Pons (tissue), 1 donor: ENCODE measurements around the gene KRT74.
A peak's percentile ranks its signal among the peaks of the same experiment; 100 is the strongest.

ENCODE experiments used
- DNase-seq: peaks from one replicate; pipeline ENCODE4 v3.0.0-alpha.2; 2016; ENCODE audit warnings: low spot score

KRT74 gene

DNA sequence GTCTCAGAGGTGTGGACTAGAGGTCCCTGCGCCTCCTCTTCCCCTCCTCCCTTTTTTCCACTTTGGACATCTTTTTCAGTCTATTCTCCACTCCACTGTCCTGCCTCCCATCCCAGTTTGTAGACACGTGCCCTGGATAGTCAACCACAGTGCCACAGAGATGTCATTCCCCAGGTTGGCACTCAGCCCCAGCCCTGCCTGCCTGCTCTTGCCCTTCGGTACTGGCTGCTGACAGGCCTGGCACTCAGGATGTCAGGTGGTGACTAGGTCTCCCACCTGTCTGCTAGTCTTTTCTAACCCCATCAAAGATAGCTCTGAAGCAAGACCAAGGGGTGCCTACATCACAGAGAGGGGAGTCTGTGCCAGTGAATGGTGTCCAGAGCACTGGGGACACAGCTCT lies 36.5 kb downstream of the KRT74 start:
- DNase-seq = no peak

DNA sequence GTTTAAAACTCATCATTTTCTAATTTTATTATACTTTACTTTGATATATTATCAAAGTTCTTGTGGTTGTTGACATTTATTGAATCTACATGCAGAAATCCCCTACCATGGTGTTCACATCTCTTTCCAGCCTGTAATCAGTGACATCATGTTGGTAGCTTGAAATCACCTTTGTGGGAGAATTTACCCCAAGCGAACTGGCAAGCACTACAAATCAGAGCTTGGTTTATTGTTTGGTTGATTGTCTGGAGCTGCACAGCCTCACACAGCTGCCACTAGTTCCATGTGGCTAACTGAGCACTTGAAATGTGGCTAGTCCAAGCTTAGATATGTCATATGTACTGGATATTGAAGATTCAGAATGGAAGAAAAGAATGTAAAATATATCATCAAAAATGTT lies 38.1 kb downstream of the KRT74 start:
- no peak for DNase-seq

DNA sequence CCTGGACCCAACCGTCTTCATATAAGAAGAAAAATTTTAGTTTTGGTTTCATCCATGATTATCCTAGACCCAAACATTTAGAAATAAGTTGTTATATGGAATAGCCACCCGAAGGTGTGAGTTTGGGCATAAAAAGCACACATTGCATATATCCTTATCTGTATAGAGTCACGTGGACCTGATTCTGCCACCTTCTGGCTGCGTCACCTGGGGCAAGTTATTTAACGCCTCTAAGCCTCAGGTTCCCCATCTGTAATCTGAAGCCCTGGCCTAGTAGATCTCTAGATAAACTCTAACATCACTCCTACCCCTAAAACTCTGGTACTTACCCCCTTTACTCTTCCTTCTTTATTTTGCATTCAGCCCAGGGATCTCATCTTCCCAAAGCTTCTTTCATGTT lies 39.2 kb downstream of the KRT74 start:
- no peak for DNase-seq

DNA sequence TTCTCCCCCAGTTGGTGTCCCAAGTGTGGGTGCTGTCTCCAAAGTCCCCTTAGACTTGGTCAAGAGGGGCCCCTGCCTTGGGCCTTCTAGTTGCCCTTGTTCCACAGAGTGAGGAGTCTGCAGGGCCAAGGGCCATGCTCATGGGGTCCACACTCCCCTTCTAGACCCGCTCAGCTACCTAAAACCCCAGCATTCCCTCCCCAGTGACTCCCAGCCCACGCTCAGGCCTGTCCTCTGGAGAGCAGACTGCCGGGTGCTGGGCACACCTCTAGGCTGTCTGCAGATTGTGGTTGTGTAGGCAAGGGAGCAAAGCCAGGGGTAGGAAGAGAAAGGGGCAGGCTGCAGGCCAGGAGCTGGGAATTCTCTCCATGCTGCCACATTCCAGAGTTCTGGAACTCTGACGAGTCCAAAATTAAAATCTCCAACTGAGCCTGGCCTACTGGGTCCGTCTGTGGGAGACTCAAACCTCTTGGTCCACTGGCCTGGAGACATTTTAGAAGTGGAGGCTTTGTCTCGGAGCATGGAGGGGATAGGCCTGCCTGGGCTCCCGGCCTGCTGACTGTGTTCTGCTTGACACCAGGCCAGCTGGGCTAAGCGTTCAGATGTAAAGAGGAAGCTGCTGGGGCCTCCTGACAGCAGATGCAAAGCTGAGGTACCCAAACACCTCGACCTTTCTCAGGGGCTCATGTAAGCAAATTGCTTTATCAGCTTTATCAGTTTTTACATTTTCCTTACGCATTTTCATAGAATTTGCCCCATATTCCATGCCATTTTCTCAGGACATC lies 39.8 kb downstream of the KRT74 start:
- DNase-seq = no peak

DNA sequence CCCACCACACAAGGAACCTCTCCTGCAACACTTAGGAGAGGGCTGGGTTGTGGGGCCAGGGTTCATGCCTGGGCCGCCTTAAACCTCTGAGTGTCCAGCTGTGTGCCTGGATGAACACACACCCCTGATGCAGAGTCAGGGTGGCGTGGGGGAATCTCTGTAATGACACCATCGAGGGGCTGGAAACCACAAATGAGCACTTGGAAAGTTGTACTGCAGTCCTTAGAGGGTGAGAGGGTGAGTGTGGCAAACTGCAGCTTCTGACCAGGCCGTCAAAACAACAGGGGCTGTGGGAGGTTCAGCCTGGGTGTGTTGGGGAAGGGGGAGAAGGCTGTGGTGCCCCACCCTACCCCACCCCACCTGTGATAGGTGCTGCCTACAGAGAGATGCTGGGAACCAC lies 41.0 kb downstream of the KRT74 start:
- no peak for DNase-seq

DNA sequence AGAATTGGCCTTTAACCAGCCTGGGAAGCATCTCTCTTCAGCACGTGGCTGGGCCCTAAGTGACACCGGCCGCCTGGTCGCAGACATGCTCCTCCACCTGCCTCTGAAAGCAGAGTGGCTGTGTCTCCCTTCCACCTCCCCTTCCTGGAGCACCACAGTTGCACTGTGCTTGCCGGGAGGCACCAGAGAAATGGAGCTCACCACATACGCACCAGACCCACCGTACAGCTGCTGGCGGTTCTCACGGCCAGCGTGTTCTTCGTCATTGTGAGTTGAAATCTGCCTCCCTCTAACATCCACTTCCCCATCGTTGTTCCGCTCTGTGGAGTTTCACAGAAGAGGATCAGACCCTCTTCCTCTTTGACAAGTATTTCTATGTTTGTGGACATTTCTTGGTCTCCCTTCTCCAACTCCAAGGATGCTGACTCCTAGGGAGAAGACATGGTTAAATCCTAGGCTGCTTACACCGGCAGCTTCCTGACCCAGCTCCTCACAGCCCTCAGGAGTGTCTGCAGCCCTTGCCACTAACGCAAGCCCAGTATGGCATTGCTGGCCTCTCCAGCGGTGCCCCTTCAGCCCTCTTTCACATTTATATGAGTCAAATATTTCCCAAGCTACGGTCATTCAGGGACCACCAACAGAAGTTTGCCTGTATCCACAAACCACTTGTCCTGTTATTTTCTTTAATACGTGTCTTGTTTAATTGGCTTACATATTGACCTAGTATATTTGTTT lies 41.9 kb downstream of the KRT74 start:
- DNase-seq = peak; percentile 59

DNA sequence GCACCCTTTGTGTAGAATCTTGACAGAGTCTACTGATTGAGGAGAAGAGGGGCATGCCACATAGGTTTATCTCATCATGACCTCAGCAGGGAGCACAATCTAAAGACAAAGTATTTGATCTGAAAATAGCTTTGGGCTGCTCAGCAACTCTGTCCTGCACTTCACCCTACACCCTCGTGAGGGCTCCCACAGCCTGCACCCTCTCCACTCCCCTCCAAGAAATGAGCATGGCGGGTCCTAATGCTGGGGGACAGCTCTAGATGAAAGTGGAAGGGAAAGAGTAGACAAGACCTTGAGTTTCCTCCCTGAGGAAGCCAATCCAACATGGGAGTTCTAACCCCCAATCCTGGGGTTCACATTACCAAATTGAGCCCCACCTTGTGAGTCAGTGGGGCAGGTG lies 42.7 kb downstream of the KRT74 start:
- no peak for DNase-seq

DNA sequence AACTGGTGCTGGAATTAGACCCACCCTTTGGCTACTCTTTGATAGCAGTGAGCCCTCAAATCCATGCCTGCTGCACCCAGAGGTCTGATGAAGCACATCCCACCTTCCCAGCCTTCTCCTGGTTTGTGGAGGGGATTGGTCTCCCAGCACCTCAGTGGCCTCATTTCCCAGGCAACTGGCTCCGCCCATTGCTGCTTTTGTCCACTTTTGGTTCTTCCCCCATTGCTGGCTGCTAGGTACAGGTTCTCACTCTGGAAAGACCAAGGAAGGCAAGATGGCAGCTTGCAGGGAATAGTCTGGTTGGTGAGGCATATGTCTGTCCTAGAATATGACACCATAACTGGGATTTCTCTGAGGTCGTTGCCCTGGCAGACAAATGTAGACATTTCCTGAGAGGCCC lies 43.3 kb downstream of the KRT74 start:
- DNase-seq = no peak

DNA sequence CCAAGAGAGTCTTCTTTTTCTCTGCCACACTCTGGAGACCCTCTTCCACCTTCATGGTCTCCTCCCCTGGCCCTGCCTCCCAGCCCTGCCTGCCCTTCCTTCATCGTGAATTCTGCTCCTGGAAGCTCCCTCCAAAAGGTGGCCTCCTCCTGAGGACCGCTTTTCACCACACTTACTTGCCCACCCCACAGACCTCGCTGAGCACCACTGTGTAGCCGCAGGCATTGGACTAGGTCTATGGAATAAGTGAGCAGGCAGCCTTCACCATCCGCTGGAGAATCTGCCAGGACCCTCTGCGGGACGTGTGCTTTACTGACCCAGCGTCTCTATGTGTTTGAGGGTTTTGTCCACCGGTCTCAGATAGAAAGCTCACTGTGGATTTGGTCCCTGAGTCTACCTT lies 43.8 kb downstream of the KRT74 start:
- DNase-seq = no peak

DNA sequence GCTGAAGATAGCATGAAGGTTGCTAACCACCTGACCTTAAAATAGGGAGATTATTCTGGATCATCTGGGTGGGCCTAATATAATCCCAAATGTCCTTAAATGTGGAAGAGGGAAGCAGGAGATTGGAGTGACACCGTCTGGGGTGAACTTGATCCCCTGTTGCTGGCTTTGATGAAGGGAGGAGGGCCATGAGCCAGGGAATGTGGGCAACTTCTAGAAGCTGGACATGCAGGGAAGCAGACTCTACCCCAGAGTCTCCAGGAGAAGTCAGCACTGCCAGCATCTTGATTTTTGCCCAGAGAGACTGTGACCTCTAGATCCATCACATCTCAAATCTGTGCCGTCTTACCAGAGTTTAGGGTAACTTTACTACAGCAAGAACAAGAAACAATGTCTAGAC lies 44.2 kb downstream of the KRT74 start:
- no peak for DNase-seq

DNA sequence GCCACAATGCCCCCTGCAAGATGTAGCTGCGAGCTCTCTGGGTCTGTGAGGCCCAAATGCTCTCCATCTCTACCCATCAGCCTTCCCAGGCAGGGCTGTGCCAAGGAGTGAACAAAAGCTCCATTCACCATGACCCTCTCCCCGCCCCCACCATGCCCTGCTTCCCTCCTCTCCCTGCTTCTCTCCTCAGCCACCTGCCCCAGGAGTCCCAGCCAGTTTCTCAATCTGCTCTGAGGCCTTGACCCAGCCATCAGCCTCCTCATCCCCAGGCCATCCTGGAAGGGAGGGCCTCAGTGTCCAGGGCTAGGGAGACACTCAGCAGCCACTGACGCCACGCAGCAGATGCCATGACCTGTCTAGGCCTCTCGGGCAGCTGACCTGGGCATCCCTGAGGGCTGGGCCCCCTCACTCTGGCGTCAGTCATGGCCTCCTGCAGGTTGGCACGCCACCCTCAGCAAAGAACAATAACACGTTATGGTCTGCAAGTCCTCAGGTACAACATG lies 45.0 kb downstream of the KRT74 start:
- DNase-seq = peak; percentile 85

DNA sequence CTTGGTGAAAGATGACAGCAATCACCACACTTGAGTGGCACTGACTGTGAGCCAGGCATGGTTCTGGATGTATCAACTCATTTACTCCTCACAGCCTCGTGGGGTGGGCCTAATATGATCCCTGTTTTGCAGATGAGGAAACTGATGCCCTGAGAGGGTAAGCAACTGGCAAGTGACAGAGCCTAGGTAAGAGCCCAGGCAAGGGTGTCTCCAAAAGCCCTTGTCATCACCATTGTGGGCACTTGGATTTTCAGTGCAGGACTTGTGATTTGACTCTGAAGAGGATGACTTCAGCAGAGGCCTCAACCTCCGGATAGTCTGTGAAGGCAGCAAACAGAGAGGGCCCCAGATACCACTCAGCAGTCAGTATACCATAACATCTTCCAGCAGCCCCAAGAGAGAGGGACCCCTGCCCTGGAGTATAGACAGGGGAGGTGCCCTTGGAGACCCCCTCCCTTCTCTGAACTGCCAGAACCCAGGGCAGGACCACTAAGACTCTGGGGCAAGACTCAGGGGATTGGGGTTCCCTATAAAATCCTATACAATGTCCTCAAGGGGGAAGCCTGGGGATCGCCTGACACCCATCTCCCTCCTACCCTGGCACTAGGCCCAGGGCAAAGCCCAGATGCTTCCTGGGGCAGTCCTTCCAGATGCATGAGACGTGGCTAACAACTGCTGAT lies 46.4 kb downstream of the KRT74 start:
- DNase-seq = no peak

DNA sequence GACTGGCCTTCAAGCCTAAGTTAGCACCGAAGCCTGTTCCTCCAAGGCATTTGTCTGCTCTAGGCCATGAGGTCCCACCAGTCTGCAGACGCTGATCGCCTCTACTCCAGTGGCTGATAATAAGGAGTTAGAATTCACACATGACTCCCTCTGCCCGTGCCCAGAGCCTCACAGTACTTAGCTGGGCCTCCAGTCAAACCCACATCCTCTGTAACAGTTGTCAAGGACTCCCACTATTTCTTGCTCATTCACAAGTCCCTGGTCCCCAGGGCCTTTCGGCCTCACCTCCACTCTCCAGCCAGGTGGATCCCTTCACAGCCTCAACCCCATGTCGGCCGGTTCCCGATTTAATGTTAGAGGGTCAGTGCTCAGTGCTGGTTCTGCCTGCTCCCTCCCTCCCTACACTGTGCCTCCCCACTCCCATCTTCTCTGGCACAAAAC lies 47.1 kb downstream of the KRT74 start:
- DNase-seq = no peak

DNA sequence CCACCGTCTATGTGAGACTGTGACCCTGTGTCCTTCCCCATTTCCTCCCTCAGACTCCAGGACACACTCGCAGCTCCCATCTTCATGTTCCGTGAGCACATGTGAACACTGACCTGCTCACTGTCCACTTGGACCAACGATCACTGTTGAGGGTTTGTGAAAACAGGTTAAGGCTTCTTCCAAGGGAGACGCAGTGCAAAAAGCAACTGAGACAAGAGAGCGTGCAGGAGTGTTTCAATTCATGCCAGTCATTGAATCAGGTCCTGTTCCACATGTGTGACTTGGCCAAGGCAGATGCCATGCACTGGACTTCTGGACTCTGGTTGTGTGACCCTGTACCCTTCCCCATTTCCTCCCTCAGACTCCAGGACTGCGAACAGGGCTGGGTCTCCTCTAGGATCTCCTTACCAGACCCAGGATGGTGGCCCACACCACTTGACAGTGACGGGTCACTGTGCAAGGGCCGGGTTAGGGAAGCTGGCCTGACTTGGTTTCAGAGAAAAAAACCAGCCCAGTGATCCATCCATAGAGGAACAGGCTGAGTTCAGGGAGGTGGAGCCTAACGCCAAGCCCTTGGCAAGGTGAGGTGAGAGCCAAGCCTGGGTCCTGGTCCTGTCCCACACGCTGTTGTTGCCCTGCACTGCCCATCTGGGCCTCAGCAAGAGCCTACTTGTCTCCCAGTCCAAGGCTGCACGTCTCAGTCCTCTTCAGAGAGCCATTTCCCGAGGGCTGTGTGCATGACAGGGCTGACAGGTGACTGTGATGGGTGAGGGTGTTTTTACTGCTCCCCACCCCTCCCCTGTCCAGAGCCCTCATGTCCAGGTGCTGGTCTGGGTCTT lies 47.8 kb downstream of the KRT74 start:
- DNase-seq = no peak

DNA sequence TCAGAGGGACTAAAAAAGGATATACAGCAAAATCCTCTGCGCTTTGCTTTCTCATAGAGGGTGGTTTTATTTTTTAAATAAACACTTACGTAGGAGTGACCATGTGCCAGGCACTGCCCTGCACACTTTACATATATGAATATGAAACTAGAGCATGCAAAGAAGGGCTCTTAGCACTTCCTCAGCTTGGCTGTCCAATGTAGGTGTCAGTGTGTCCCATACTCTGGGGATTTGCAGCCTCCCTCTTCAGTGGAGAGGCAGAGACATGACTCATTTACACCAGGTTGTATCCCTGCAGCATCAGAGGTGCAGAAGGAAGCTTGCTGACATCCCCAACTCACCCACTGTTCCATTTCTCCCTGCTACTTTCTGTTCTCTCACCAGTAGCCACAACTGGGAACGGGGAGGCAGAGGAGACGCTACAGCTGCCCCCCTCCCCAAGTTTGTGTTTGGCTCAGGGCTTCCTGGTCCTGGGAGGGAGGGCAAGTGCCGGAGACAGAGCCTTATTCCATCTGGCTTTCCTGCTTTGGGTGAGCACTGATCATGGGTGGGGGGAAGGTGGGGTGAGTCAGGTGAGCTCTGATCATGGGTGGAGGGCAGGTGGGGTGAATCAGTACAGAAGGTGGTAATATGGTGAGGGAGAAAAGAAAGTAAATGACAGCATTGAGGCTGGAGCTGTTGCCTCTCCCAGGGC lies 48.6 kb downstream of the KRT74 start:
- no peak for DNase-seq

DNA sequence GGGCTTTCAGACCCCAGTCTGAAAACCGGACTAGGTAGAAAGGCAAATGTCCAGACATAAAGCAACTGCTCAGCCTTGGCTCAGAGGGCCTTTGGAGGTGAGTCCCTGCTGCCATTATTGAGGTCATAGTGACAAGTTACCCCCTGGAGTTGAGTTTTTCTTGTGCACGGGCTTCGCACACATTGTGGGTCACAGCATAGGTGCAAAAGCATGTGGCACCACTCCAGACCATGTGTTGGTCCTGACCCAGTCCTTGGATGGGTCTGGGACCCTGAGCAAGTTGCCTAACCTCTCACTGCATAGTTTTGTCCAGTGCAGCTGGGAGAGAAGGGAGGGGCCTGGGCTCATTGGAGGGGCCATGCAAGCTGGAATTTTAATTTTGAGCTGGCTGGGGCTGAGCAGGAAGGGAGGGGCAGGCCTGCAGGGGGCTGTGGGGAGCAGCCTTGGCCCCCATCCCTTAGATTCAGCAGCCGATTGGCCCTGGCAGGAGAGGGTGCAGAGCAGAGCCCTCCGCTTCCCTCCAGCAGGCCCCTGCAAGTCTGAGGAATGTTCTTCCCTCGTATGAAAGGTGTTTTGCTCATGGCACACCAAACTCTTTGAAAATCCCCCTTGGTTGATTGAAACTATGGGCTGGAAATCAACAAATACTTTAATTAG lies 49.3 kb downstream of the KRT74 start:
- no peak for DNase-seq

DNA sequence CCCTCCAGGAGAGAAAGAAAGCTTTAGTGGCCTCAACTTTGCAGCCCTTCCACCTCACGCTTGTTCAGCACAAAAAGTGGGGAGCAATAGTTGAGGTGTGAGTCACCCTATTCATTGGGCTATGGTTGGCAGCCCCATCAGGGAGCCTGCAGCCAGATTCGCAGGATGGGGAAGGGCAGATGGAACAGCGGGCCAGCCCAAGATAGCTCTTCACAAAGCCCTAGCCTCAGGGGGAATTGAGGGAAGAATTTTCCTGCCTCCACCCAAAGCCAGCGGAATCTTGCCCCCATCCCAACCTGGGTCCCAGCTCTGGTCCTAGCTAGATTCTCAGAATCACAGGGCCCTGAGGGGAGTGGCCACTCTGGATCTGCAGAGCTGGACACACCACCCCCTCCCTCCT lies 49.8 kb downstream of the KRT74 start:
- no peak for DNase-seq

DNA sequence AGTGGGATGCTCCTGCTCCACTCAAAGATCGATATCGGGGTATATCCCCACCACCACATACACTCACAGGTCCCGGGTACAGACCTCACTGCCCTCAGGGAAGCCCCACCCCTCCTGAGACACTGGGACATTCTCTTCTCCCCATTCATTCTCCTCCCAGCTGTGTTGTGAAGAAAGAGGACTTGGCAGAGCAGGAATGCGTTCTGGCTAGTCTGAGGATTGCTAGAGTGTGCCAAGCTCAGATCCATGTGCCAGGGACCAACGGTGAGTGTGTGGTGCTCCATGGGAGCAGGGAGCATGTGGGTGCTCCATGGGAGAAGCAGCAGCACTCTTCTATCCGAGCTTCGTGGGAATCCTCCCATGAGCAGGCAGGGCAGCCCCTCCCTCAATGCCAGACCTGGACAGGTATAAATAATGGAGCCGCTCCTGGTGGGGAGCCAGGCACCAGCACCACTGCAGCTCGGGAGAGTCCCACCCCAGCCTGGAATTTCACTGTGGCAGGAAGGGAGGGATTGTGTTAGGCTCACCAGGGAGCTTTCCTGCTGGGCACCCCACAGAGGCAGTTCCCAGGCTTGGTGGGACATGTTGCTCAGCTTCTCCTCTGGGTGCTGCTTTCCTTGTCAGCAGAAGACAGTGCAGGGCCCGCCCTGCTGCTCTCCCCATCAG lies 51.2 kb downstream of the KRT74 start:
- DNase-seq = peak; percentile 36

DNA sequence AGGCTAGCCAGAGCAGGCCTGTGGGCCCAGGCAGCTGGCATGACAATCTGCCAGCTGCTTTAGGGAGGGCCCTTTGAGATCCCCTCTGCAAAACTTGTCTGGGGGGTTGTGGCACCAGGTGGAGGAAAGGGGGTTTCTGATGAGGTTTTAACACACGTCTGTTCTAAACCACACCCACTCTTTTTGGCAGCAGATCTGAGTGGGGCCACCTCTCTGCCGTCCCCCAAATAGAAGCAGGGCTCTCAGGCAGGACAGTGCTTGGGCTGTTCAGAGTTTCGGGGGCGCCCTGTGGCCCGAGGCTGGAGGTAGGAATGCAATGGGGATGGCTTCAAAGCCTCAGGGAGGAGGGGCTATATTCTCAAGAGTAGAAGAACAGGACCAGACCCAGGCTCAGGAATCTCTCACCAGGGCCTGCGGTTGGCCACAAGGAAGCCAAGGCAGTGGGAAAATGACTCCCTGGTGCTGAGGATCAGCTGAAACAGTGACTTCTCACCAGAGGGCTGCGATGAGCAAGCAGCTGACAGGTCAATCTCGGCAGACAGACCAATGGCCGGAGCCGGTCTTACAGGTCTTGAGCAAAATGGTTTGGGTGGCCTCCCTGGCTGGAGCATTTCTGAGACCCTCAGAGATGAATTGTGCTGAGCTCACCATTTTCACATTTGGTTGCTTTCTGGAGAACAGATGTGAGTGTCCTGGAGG lies 51.9 kb downstream of the KRT74 start:
- no peak for DNase-seq

DNA sequence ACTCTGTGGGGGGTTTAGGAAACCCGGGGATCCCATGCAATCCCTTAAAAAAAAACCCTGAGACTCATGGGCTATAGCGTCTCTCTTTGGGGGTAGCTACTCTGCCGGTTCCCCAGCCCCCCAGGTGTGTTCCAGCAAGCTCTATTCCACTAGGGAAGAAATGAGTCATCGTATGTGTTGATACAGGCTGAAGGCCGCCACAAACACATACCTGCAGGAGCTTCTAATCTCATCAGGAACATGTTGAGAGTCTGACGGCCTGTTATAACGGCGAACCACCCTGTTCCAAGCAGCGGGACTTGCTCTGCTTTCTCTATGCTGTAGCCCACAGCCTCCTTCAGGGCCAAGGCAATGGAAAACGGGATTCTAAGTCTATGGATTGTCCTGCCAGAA lies 52.5 kb downstream of the KRT74 start:
- DNase-seq = no peak
